ENCODE measurements around the gene OSBPL1A. TPM values are rescaled to one million over a fixed set of nuclear protein-coding genes. Genes with fewer than 3 reads are reported as not detected.

Gene OSBPL1A
- total RNA-seq, 1 donor from 2014 or later, result 82.8 TPM

- intact Hi-C loops (cut with micrococcal nuclease), result no loop called here
Observed at GRCh38 chr18:24432618-24433017, 35.0 kb upstream of the OSBPL1A start.

DNA sequence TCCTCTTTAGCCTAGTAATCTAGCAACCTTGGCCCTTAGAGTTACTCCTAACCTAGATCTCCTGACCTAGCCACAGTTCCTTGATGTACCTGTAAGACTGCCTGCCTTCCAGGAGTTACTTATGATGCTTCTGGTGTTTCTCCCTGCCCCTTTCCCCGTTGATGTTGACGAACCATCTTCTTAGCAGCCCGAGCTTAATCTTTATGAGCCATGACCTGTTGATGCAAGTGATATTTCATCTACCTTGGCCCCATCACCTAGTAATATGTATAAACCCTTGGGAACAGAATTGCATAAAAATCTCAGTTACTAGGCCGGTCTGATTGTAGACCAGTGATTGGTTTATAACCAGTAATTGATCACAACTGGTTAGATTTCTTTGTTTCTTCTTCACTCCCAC, 31.6 kb upstream of the OSBPL1A start:
- Histone ChIP-seq H3K4me3 (no peak overlapping the region), H3K27me3 (ENCODE audit: low read depth) (peaks cover 15% of the 10 kb centered on the region), H3K9me3 (replicated peaks) (no peaks in the 10 kb centered on the region), H3K27ac (replicated peaks) (no peak overlapping the region), H3K4me1 (peaks cover 23% of the 10 kb centered on the region), H3K36me3 (peaks cover 22% of the 10 kb centered on the region)
- TF ChIP-seq, protein P1, sequence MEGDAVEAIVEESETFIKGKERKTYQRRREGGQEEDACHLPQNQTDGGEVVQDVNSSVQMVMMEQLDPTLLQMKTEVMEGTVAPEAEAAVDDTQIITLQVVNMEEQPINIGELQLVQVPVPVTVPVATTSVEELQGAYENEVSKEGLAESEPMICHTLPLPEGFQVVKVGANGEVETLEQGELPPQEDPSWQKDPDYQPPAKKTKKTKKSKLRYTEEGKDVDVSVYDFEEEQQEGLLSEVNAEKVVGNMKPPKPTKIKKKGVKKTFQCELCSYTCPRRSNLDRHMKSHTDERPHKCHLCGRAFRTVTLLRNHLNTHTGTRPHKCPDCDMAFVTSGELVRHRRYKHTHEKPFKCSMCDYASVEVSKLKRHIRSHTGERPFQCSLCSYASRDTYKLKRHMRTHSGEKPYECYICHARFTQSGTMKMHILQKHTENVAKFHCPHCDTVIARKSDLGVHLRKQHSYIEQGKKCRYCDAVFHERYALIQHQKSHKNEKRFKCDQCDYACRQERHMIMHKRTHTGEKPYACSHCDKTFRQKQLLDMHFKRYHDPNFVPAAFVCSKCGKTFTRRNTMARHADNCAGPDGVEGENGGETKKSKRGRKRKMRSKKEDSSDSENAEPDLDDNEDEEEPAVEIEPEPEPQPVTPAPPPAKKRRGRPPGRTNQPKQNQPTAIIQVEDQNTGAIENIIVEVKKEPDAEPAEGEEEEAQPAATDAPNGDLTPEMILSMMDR (IDR thresholded peaks at IDR 0.05; ENCODE audit: borderline replicate concordance), result no peak
- no peak for DNase-seq
- intact Hi-C loops (cut with micrococcal nuclease), result no loop called here

More at GRCh38 chr18:24432618-24433017, 35.0 kb upstream of the OSBPL1A start:
- Histone ChIP-seq H3K27ac (replicated peaks) (no peak overlapping the region), H3K9me3 (replicated peaks) (no peaks in the 10 kb centered on the region), H3K4me1 (peaks cover 6% of the 10 kb centered on the region), H3K27me3 (ENCODE audit: low read depth) (no peaks in the 10 kb centered on the region), H3K4me3 (no peak overlapping the region), H3K36me3 (peaks cover 26% of the 10 kb centered on the region)
- TF ChIP-seq, protein P1 (IDR thresholded peaks at IDR 0.05; ENCODE audit: borderline replicate concordance), result no peak
- no peak for DNase-seq

GRCh38 chr18:24428709-24429108, 31.1 kb upstream of the OSBPL1A start:
- intact Hi-C loops (cut with micrococcal nuclease), result no loop called here
- Histone ChIP-seq H3K4me1 (peaks cover 23% of the 10 kb centered on the region), H3K27ac (replicated peaks) (no peak overlapping the region), H3K9me3 (replicated peaks) (no peaks in the 10 kb centered on the region), H3K27me3 (ENCODE audit: low read depth) (peaks cover 20% of the 10 kb centered on the region), H3K4me3 (no peak overlapping the region), H3K36me3 (peaks cover 19% of the 10 kb centered on the region)
- TF ChIP-seq, protein P1 (IDR thresholded peaks at IDR 0.05; ENCODE audit: borderline replicate concordance), result no peak
- no peak for DNase-seq

DNA sequence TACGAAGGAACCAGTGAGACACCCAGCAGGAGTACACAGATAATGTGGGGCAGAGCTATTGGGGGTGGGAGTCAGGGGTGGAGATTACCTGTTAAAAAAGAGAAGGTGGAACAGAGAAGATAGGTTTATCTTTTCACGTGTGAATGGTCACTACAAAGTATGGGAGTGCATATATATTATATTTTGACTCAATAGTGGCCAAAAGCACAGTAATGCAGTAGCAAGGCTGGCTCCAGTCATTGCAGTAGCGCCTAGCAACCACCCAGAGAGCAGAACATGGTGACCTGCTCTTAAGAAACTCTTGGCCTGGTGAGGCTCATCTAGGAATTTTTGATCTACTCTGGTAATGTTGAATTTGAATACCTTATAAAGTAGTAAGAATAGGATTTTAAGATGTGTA, 29.9 kb upstream of the OSBPL1A start:
- intact Hi-C loops (cut with micrococcal nuclease), result no loop called here
- TF ChIP-seq, protein P1 (IDR thresholded peaks at IDR 0.05; ENCODE audit: borderline replicate concordance), result no peak
- H3K36me3 ChIP-seq, result peaks cover 17% of the 10 kb centered on the region
- peak overlapping the region; percentile 82 for H3K4me3 ChIP-seq
- no peak overlapping the region for H3K27ac ChIP-seq (replicated peaks)
- peaks cover 32% of the 10 kb centered on the region for H3K27me3 ChIP-seq (ENCODE audit: low read depth)
- peaks cover 23% of the 10 kb centered on the region for H3K4me1 ChIP-seq
- no peak for DNase-seq
- H3K9me3 ChIP-seq (replicated peaks), result no peaks in the 10 kb centered on the region

- peaks cover 23% of the 10 kb centered on the region for H3K4me1 ChIP-seq
- no peaks in the 10 kb centered on the region for H3K9me3 ChIP-seq (replicated peaks)
- TF ChIP-seq, protein P1 (IDR thresholded peaks at IDR 0.05; ENCODE audit: borderline replicate concordance), result no peak
- DNase-seq, result peak; percentile 86
- H3K27me3 ChIP-seq (ENCODE audit: low read depth), result peaks cover 41% of the 10 kb centered on the region
- intact Hi-C loops (cut with micrococcal nuclease), result no loop called here
- peak within 1 kb of the TSS; percentile 82 for H3K4me3 ChIP-seq
- H3K36me3 ChIP-seq, result peaks cover 12% of the 10 kb centered on the region
- peak within 1 kb of the TSS; percentile 86 for H3K27ac ChIP-seq (replicated peaks)
Observed at GRCh38 chr18:24426398-24427294, 29.0 kb upstream of the OSBPL1A start, which contains the start of gene IMPACT. Gene IMPACT, plus strand, starts transcription at chr18:24426670. Its CDS starts 87 bp downstream, at chr18:24426757.
